NCI-H460 (cell line): ENCODE measurements around the gene PWWP2A. TPM values are rescaled to one million over a fixed set of nuclear protein-coding genes. Genes with fewer than 3 reads are reported as not detected.
"Not testable (repeated sequence)": the region's sequence is repeated elsewhere in the genome, so short reads cannot be mapped to it uniquely, and the experiment has no call there.

Experiments
- DNase-seq: peaks from one replicate; pipeline ENCODE4 v3.0.0-alpha.2; 2016; ENCODE audit warnings: low read depth; ENCODE audit errors: extremely low read depth
- total RNA-seq: library from RNA; depleted of rRNA; stranded (reverse); fragments of >200 nt; shearing (Covaris generic); gene quantifications from 2 replicates; pipeline ENCODE4 v1.2.3, GENCODE V29; 2014

Gene PWWP2A
- total RNA-seq, 1 experiment from 2014 or later, result 12.8 TPM

GRCh38 chr5:160081495-160081894 is 37.8 kb downstream of the PWWP2A start:
- DNase-seq, result no peak

GRCh38 chr5:160079753-160080152 is 39.5 kb downstream of the PWWP2A start:
- DNase-seq, result no peak

DNA sequence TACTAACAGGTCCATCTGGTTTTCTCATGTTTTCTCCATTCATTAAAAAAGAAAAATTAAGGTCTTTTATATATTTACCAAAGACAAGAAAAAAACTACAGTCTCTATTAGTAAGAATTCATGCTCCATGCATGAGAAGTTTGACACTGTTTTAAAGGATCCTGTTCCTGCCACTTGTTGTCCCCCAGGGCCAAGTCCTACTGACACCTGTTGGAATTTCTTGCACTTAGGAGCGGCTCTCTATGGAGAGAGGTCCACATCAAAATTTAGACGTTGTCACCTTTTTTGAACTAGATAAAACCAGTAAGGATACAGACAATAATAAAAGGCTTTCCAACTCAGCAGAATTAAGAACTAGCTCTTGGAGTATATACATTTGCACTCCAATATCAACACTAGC is 42.3 kb downstream of the PWWP2A start:
- DNase-seq, result no peak

DNA sequence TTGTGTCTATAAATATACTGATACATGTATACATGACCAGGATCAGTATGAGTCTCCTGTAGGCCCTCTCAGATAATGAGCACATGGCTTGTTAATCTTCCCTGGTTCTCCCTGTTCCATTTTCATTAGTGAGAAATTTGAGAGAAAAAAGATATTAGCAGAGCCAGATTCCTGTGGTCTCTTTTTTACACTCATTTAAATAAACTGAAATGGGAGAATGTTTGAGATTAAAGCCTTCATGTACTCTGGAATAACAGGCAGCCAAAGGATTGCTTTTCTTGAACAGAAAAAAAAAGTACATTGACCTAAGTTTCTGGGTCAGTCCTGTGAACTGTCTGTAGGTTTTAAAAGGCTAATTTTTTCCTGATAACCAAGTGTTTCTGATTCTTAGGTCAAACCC is 44.2 kb downstream of the PWWP2A start:
- no peak for DNase-seq

DNA sequence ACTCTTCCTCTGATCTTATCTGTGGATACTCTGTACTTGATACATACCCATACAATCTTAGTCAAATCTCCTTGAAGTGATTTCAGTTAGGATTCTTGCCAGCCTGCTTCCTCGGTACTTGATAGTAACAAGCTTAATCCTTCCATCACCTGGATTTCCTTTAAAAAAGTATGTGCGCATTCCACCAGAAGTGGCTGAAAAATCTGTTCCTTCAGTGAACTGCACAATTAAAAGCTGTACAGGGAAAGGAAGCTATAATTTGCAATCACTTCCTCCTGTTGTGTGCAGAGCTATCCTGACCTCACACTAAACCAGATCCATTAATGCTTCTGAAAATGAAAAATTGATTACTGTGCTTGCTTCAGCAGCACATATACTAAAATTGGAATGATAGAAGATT is 47.3 kb downstream of the PWWP2A start:
- DNase-seq, result no peak

DNA sequence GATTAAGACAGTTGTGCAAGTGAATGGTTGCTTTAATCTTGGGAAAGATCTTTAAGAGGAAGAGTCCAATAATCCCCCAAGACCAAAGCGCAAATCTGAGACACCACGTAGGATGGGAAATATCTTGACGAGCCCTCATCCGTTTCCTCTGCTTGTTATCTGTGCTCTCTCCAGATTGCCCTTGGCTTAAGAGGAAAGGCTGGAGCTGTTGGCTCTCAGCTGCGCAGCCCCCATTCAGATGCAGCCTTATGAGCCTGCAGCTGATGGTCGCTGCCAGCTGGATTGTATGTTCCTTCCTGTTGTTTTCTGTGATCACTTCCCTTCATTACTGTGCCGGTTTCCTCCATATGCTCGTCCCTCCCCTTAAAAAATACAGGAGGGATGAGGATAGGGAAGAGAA is 47.7 kb downstream of the PWWP2A start:
- no peak for DNase-seq

DNA sequence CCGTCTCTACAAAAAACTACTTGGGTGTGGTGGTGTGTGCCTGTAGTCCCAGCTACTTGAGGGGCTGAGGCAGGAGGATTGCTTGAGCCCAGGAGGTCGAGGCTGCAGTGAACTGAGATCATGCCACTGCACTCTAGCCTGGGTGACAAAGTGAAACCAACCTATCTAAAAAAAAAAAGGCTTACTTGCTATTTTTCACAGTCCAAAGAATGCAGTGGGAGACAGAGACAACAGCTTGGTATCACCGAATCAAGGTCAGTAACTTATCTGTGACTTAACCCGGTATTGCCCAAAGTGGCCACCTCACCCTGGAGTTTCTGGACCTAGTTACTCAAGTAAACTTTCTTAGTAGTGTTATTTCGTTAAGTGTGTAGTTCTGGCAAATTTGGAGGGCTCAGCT is 50.1 kb downstream of the PWWP2A start:
- DNase-seq, result not testable (repeated sequence)

DNA sequence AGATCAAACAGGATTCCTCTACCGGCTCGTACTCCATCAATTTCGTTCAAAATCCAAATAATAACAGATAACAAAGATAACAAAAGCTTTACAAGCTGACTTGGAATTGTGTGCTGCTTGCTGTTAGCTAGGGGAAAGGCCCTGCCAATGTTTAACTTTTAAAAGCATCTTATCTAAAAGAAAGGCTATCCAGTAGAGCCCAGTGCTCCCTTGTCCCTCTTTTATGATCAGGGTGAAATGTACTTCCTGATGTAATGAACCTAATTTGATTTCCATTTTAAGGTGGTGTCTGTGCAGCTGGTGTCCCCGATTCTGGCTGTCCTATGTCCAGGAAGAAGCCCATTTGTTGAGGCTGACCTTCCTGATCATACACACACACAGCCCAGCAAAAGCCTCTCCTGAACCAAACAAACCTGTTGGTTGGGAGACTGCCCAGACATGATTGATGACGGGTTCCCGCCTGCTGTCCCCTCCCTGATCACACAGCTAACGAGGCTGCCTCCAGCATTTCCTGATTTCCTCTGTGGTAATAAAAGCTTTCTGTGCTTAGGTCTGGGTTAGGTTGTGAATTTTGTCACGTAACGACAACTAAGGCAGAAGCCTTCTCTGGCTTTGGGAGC is 54.1 kb downstream of the PWWP2A start:
- no peak for DNase-seq

GRCh38 chr5:160064417-160064810 is 54.8 kb downstream of the PWWP2A start:
- DNase-seq, result no peak

- no peak for DNase-seq
Observed at GRCh38 chr5:160061770-160062169, 57.5 kb downstream of the PWWP2A start.

DNA sequence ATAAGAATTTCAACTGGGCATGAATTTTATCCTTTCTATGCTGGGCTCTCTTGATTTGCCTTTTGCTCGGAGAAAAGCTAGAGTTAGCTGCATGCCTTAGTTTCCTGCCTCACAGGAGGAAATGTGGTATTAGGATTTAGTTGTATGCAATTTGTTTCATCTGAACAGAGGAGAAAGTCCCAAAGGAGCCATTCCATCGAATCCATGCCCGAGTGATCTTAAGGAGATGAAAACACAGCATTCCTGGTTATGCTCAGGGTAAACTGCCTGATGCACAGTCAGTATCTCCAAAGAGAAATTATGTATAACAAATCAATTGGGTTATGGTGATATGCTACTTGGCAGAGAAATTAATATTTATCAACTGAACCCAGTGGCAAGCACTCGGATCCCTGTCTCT is 59.2 kb downstream of the PWWP2A start:
- DNase-seq, result no peak

GRCh38 chr5:160057256-160057655 is 62.0 kb downstream of the PWWP2A start:
- DNase-seq, result no peak

GRCh38 chr5:160054831-160055230 is 64.4 kb downstream of the PWWP2A start:
- no peak for DNase-seq

DNA sequence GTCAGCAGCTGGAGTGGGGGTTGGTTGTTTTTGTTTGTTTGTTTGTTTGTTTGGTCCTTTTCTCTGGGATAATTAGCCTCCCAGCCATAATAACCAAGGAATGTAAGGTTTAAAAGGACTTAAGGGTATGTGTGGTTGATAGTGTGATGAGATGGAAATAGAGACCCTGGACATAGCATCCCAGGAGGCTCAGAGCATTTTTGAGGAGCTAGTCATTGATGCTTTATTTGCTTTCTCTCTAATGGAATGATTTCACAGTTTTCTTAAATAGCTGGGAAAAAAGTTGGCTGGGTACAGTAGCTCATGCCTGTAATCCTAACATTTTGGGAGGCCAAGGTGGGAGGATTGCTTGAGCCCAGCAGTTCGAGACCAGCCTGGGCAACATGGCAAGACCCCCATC is 65.2 kb downstream of the PWWP2A start:
- no peak for DNase-seq

- no peak for DNase-seq
Observed at GRCh38 chr5:160049099-160049498, 70.2 kb downstream of the PWWP2A start.

GRCh38 chr5:160048131-160048530 is 71.1 kb downstream of the PWWP2A start:
- DNase-seq, result no peak

DNA sequence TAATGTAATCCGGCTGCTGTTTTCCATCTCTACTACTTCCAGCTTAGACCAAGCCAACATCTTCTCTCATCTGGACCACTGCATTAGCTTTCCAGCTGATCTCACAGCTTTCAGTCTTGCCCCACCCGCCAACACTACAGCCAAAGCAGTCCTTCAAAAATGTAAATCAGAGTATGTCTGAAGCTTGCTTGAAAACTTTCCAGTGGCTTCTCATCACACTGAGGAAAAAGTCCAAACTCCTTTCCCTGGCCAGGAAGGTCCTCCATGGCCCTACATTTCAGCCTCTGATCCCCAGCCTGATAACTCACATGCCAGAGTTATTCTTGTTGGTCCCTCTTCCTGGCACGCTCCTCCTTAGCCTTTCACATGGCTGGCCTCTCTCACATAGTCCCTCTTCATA is 71.8 kb downstream of the PWWP2A start:
- DNase-seq, result no peak

GRCh38 chr5:160044967-160045366 is 74.3 kb downstream of the PWWP2A start:
- no peak for DNase-seq

GRCh38 chr5:160044391-160044804 is 74.9 kb downstream of the PWWP2A start:
- no peak for DNase-seq

- no peak for DNase-seq
Observed at GRCh38 chr5:160042671-160043070, 76.6 kb downstream of the PWWP2A start.
